ENCODE results near the gene RUFY2.

DNA sequence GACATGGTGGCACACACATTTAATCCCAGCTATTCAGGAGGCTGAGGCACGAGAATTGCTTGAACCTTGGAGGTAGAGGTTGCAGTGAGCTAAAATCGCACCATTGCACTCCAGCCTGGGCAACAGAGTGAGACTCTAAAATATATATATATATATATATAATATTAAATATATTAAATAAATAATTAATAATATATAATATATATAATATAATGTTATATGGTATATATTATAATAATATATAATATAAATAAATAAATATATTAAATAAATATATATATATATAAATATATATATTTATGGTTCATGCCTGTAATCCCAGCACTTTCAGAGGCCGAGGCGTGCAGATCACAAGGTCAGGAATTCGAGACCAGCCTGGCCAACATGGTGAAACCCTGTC is 40.5 kb downstream of the RUFY2 start:
- TF ChIP-seq, protein P1, sequence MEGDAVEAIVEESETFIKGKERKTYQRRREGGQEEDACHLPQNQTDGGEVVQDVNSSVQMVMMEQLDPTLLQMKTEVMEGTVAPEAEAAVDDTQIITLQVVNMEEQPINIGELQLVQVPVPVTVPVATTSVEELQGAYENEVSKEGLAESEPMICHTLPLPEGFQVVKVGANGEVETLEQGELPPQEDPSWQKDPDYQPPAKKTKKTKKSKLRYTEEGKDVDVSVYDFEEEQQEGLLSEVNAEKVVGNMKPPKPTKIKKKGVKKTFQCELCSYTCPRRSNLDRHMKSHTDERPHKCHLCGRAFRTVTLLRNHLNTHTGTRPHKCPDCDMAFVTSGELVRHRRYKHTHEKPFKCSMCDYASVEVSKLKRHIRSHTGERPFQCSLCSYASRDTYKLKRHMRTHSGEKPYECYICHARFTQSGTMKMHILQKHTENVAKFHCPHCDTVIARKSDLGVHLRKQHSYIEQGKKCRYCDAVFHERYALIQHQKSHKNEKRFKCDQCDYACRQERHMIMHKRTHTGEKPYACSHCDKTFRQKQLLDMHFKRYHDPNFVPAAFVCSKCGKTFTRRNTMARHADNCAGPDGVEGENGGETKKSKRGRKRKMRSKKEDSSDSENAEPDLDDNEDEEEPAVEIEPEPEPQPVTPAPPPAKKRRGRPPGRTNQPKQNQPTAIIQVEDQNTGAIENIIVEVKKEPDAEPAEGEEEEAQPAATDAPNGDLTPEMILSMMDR (IDR thresholded peaks at IDR 0.05), result no peak
- TF ChIP-seq EP300 (IDR thresholded peaks at IDR 0.05), result no peak
- TF ChIP-seq POLR2A (IDR thresholded peaks at IDR 0.05), result no peak

Measured in stomach (tissue), 4 donors.